Measurements from ENCODE around the gene ANOS1. TPM values are rescaled to one million over a fixed set of nuclear protein-coding genes. Genes with fewer than 3 reads are reported as not detected.

ANOS1 gene
- total and polyA plus RNA-seq, 2 of the 8 experiments (the other 6 are each of a cell fraction or from before 2014, with no cell fraction given) = 34.4 to 59.0 TPM

GRCh38 chrX:8484360-8484949, 247.5 kb downstream of the ANOS1 start:
- Histone ChIP-seq H3K36me3 (ENCODE audit: control insufficient read depth in 2 of 4, insufficient read depth in 4 of 4, low read length in 3 of 4) (no peaks in the 10 kb centered on the region), H2AK5ac (ENCODE audit: low read depth, low read length) (no peak overlapping the region), H3K56ac (replicated peaks; ENCODE audit: insufficient read length, low read depth, low read length) (no peak overlapping the region), H3K27ac (ENCODE audit: low read depth, low read length) (no peak overlapping the region), H3K4me3 (ENCODE audit: extremely low read depth in 1 of 4, insufficient read depth in 2 of 4, low read depth in 3 of 4, low read length in 4 of 4) (no peak overlapping the region), H2BK120ac (replicated peaks; ENCODE audit: low read depth, low read length) (no peak overlapping the region), H3K9ac (replicated peaks in 1 of 4; ENCODE audit: extremely low read depth in 1 of 4, low read depth in 3 of 4, low read length in 3 of 4) (no peak overlapping the region), H2BK20ac (ENCODE audit: low read length) (no peak overlapping the region), H3K27me3 (replicated peaks in 1 of 4; ENCODE audit: control insufficient read depth in 3 of 4, extremely low read depth in 1 of 4, insufficient read depth in 3 of 4, low read length in 3 of 4) (no peaks in the 10 kb centered on the region), H4K5ac (ENCODE audit: insufficient read length, low read depth, low read length) (no peak overlapping the region), H3K4me2 (ENCODE audit: insufficient read depth in 1 of 2, low read depth in 2 of 2, low read length in 2 of 2) (no peak overlapping the region), H3K4ac (replicated peaks; ENCODE audit: insufficient read length, low read depth, low read length) (no peak overlapping the region), H4K91ac (replicated peaks; ENCODE audit: insufficient read length, low read length) (no peak overlapping the region), H3K23me2 (ENCODE audit: low read depth, low read length) (no peaks in the 10 kb centered on the region), H2BK12ac (ENCODE audit: low read depth, low read length) (no peak overlapping the region), H3K9me3 (ENCODE audit: insufficient read depth in 2 of 2, low read depth in 1 of 2, low read length in 1 of 2) (no peaks in the 10 kb centered on the region), H3K18ac (ENCODE audit: extremely low read depth, low read length) (no peak overlapping the region), H3K4me1 (replicated peaks in 1 of 4; ENCODE audit: control insufficient read depth in 3 of 4, insufficient read depth in 4 of 4, low read length in 3 of 4) (no peaks in the 10 kb centered on the region), H3K79me2 (ENCODE audit: control insufficient read depth in 1 of 2, insufficient read depth in 2 of 2, low read length in 2 of 2) (no peaks in the 10 kb centered on the region), H3K79me1 (ENCODE audit: low read depth, low read length) (no peaks in the 10 kb centered on the region), H3K23ac (ENCODE audit: insufficient read length) (no peak overlapping the region), H4K8ac (ENCODE audit: extremely low read depth, insufficient read depth, low read length) (no peak overlapping the region), H4K20me1 (replicated peaks in 1 of 2; ENCODE audit: control insufficient read depth in 1 of 2, insufficient read depth in 2 of 2, low read length in 2 of 2) (no peaks in the 10 kb centered on the region), H3K14ac (ENCODE audit: insufficient read length) (no peak overlapping the region), H2AFZ (ENCODE audit: low read length) (no peak overlapping the region), H2BK5ac (ENCODE audit: low read depth, low read length) (no peak overlapping the region), H2BK15ac (ENCODE audit: low read length) (no peak overlapping the region)
- WGBS, 2 experiments (ENCODE audit: extremely low coverage in 1 of 2, insufficient coverage in 1 of 2, insufficient read length in 1 of 2, insufficient replicate concordance in 2 of 2, low coverage in 1 of 2, low lambda C conversion rate in 2 of 2, missing lambda C conversion rate in 1 of 2) = 78% methylated on average over 8 of the region's 8 CpGs; no CpG with 5 or more reads in 1 of the 2 experiments
- ChIA-PET CTCF (ENCODE audit: partially characterized antibody) (no interaction called here), POLR2A (ENCODE audit: partially characterized antibody) (no interaction called here)
- FAIRE-seq (peak; percentile 68), DNase-seq (ENCODE audit: low read depth in 1 of 2, low spot score in 2 of 2) (no peak)
- TF ChIP-seq SP4 (IDR thresholded peaks at IDR 0.05; ENCODE audit: low read length) (no peak), SUZ12 (IDR thresholded peaks at IDR 0.05; ENCODE audit: low read length) (no peak), KDM1A (IDR thresholded peaks at IDR 0.05; ENCODE audit: borderline replicate concordance, low read length) (no peak), BCL11A (IDR thresholded peaks at IDR 0.05; ENCODE audit: low read depth in 2 of 2, low read length in 2 of 2) (no peak), RAD21 (IDR thresholded peaks at IDR 0.05 in 1 of 2, conservative IDR thresholded peaks at IDR 0.05 in 1 of 2; ENCODE audit: low read depth in 2 of 2, low read length in 2 of 2) (no peak), CEBPB (IDR thresholded peaks at IDR 0.05; ENCODE audit: low read depth, low read length) (no peak), E2F6 (IDR thresholded peaks at IDR 0.05) (no peak), TBP (IDR thresholded peaks at IDR 0.05; ENCODE audit: low read depth, low read length) (no peak), SIRT6 (IDR thresholded peaks at IDR 0.05; ENCODE audit: low read length) (no peak), EGR1 (IDR thresholded peaks at IDR 0.05; ENCODE audit: borderline replicate concordance, low read depth, low read length) (no peak)
